ENCODE measurements around the gene DIS3L2. TPM values are rescaled to one million over a fixed set of nuclear protein-coding genes. Genes with fewer than 3 reads are reported as not detected.

The DIS3L2 gene
- total RNA-seq, 1 experiment from 2014 or later: 28.5 TPM

GRCh38 chr2:232014681-232015080 is 53.2 kb downstream of the DIS3L2 start:
- no peak for DNase-seq (ENCODE audit: low spot score)
- Mint-ChIP-seq H3K4me3 (no peak overlapping the region), H3K27ac (no peak overlapping the region), H3K27me3 (ENCODE audit: low read depth) (no peaks in the 10 kb centered on the region), H3K36me3 (no peaks in the 10 kb centered on the region; the same call in 1 of the 2 replicates), H3K9me3 (no peaks in the 10 kb centered on the region), H3K4me1 (peaks cover 8% of the 10 kb centered on the region)
- CTCF ChIA-PET: interaction anchor here (0.6 to 1.0 kb wide), 2 partner anchors 13 to 90 kb away, joined by 3 to 7 read pairs; no protein-coding TSS in a partner anchor
- TF ChIP-seq ZNF263 (CRISPR knock-in tag; IDR thresholded peaks at IDR 0.05; ENCODE audit: low read depth): no peak
- no peak for TF ChIP-seq SMAD4 (CRISPR knock-in tag; IDR thresholded peaks at IDR 0.05)
- POLR2A ChIA-PET: no interaction called here
- ATAC-seq: peak; percentile 80

DNA sequence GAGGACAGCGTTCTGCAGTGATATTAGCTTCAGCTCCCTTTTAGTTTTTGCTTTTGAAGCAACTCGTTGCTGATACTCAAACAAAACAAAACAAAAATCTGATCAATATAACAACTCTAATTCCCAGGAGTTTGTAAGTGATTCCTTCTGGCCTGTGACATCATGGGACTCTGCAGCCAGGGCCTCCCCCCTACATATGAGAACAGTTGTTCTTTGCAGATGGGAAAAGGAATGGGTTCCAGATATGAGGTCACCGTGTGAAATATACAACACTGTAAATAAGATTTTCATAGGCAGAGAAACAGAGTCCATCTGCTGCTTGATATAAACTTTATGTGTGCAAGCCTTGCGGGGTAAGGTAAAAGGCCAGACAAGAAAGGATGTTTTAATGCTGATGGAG is 56.7 kb downstream of the DIS3L2 start:
- POLR2A ChIA-PET: no interaction called here
- CTCF ChIA-PET: no interaction called here
- Mint-ChIP-seq H3K4me3 (no peak overlapping the region), H3K36me3 (no peaks in the 10 kb centered on the region; the same call in 1 of the 2 replicates), H3K27me3 (ENCODE audit: low read depth) (no peaks in the 10 kb centered on the region), H3K4me1 (0 out of 2 replicates have a peak, but pooled peaks cover 5% of the 10 kb centered on the region), H3K9me3 (no peaks in the 10 kb centered on the region), H3K27ac (no peak overlapping the region)
- DNase-seq (ENCODE audit: low spot score) (no peak), ATAC-seq (no peak)
- TF ChIP-seq IRF2 (CRISPR knock-in tag; IDR thresholded peaks at IDR 0.05; ENCODE audit: borderline replicate concordance, low read depth) (no peak), CBFB (CRISPR knock-in tag; IDR thresholded peaks at IDR 0.05; ENCODE audit: low read depth) (no peak), ZNF532 (CRISPR knock-in tag; IDR thresholded peaks at IDR 0.05; ENCODE audit: borderline replicate concordance) (no peak), OVOL2 (CRISPR knock-in tag; IDR thresholded peaks at IDR 0.05; ENCODE audit: borderline replicate concordance) (no peak), ZBTB43 (CRISPR knock-in tag; IDR thresholded peaks at IDR 0.05) (no peak), CREM (CRISPR knock-in tag; IDR thresholded peaks at IDR 0.05) (no peak), MXD4 (CRISPR knock-in tag; IDR thresholded peaks at IDR 0.05; ENCODE audit: borderline replicate concordance) (no peak), ZNF263 (CRISPR knock-in tag; IDR thresholded peaks at IDR 0.05; ENCODE audit: low read depth) (no peak)
- TF ChIP-seq, protein P1, sequence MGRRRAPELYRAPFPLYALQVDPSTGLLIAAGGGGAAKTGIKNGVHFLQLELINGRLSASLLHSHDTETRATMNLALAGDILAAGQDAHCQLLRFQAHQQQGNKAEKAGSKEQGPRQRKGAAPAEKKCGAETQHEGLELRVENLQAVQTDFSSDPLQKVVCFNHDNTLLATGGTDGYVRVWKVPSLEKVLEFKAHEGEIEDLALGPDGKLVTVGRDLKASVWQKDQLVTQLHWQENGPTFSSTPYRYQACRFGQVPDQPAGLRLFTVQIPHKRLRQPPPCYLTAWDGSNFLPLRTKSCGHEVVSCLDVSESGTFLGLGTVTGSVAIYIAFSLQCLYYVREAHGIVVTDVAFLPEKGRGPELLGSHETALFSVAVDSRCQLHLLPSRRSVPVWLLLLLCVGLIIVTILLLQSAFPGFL (CRISPR knock-in tag; IDR thresholded peaks at IDR 0.05; ENCODE audit: borderline replicate concordance): no peak

DNA sequence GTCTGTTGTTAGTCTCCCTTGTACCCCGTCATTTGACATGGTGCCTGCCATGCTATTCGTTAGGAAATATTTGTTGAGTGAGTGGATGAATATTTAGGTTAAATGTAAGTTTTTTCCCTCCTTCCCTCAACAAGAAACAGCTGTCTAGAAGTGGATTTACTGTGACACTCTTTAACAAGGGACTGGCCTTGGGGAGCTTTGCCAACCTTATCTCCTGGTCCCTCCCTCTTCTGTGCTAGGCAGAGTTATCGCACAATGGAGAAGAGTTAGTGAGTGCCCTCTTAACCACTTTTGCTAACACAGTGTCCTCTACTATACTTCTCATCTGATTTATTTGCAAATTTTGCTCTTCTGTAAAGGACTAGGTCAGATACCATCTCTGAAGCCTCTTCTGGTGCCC is 61.2 kb downstream of the DIS3L2 start:
- CTCF ChIA-PET: interaction anchor here (0.7 to 2.8 kb wide), 3 partner anchors 18 to 122 kb away, joined by 3 to 8 read pairs (median 5); no protein-coding TSS in a partner anchor
- POLR2A ChIA-PET: no interaction called here
- no peaks in the 10 kb centered on the region for H3K27me3 Mint-ChIP-seq (ENCODE audit: low read depth)
- H3K9me3 Mint-ChIP-seq: no peaks in the 10 kb centered on the region
- no peak overlapping the region for H3K27ac Mint-ChIP-seq
- H3K4me3 Mint-ChIP-seq: no peak overlapping the region
- H3K4me1 Mint-ChIP-seq: 0 out of 2 replicates have a peak, but pooled peaks cover 2% of the 10 kb centered on the region
- DNase-seq (ENCODE audit: low spot score): no peak
- TF ChIP-seq ZNF263 (CRISPR knock-in tag; IDR thresholded peaks at IDR 0.05; ENCODE audit: low read depth) (no peak), SP1 (CRISPR knock-in tag; conservative IDR thresholded peaks at IDR 0.05) (no peak), GRHL2 (CRISPR knock-in tag; IDR thresholded peaks at IDR 0.05; ENCODE audit: insufficient replicate concordance, severe bottlenecking) (no peak)
- H3K36me3 Mint-ChIP-seq: no peaks in the 10 kb centered on the region
- ATAC-seq: no peak

DNA sequence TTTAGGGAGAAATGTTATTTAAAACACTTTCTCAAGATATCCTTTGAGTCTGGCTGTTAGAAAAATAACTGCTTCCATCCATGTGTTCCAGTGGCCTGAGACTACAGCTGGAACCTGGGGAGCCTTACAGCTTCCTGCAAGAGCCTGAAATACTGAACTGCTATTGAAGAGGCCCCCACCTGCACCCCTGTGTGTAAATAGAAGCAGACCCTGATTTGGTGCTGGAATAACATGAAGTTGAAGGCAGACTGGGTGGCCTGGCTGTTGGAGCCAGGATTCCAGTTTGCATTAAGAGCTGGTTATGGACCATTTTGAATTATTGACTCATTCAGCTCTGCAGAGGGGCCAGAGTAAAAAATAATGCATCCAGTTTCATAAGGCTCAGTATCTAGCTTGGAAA is 61.9 kb downstream of the DIS3L2 start:
- Mint-ChIP-seq H3K4me1 (0 out of 2 replicates have a peak, but pooled peaks cover 2% of the 10 kb centered on the region), H3K27me3 (ENCODE audit: low read depth) (no peaks in the 10 kb centered on the region), H3K4me3 (no peak overlapping the region), H3K27ac (no peak overlapping the region), H3K9me3 (no peaks in the 10 kb centered on the region), H3K36me3 (no peaks in the 10 kb centered on the region)
- no peak for DNase-seq (ENCODE audit: low spot score)
- POLR2A ChIA-PET: no interaction called here
- no peak for ATAC-seq
- CTCF ChIA-PET: interaction anchor here (0.7 to 2.8 kb wide), 3 partner anchors 18 to 123 kb away, joined by 3 to 8 read pairs (median 5); no protein-coding TSS in a partner anchor
- TF ChIP-seq ZNF416 (CRISPR knock-in tag; IDR thresholded peaks at IDR 0.05): no peak
- no peak for TF ChIP-seq ESRRA (CRISPR knock-in tag; IDR thresholded peaks at IDR 0.05; ENCODE audit: borderline replicate concordance)
- TF ChIP-seq NFYB (CRISPR knock-in tag; conservative IDR thresholded peaks at IDR 0.05; ENCODE audit: low read depth): no peak
- no peak for TF ChIP-seq ZNF219 (CRISPR knock-in tag; IDR thresholded peaks at IDR 0.05; ENCODE audit: borderline replicate concordance)
- no peak for TF ChIP-seq ARID4B (CRISPR knock-in tag; IDR thresholded peaks at IDR 0.05; ENCODE audit: borderline replicate concordance)
- no peak for TF ChIP-seq RORB (CRISPR knock-in tag; IDR thresholded peaks at IDR 0.05)

Data from WTC11 (cell line).